Endothelial cell of umbilical vein (primary cell): Measurements from ENCODE around the gene CD300LG. TPM values are rescaled to one million over a fixed set of nuclear protein-coding genes. Genes with fewer than 3 reads are reported as not detected.

Source experiments
- BruUV-seq: library from RNA; stranded (reverse); fragments of 400-500 nt; replicated peaks from 2 replicates; lab custom pipeline; 2021; lab: Mats Ljungman, UMichigan
- CTCF ChIA-PET: fragments of 300-600, 350-600 bp; sonication (Branson Sonifier 250); formaldehyde crosslinking; loops from one replicate; lab custom pipeline; 2021; ENCODE audit warnings: antibody characterized with exemption, inconsistent platforms; lab: Charles Lee
- POLR2A ChIA-PET: fragments of 300-600, 350-600 bp; sonication (Branson Sonifier 250); formaldehyde crosslinking; loops from one replicate; lab custom pipeline; 2021; ENCODE audit warnings: antibody characterized with exemption, inconsistent platforms; lab: Charles Lee
- DNase-seq: peaks from one replicate; pipeline ENCODE4 v3.0.0-alpha.2; 2011; ENCODE audit warnings: low read depth, low spot score
- FAIRE-seq: peaks from 2 replicates; lab custom pipeline; 2011; peaks lifted over from hg19 to GRCh38; lab: Jason Lieb, UNC
- H2AFZ ChIP-seq: 2 replicates; pipeline ENCODE4 v1.6.0; 2012; ENCODE audit warnings: low read depth, low read length, control low read depth, inconsistent platforms
- H3K27ac ChIP-seq: 2 replicates; pipeline ENCODE4 v1.5.1; 2011; ENCODE audit warnings: low read depth, mild to moderate bottlenecking, control low read depth, low read length, moderate library complexity; ENCODE audit not compliant: insufficient read depth
- H3K27me3 ChIP-seq, 2 experiments: 2 replicates each; pipeline versions ENCODE4 v1.6.0 to v1.6.1; 2011; ENCODE audit warnings: low read length in 2 of 2, mixed read lengths in 1 of 2; ENCODE audit not compliant: control insufficient read depth in 2 of 2, insufficient read depth in 2 of 2
- H3K36me3 ChIP-seq, 2 experiments: 2 replicates in 1 of 2; 3 replicates in 1 of 2; pipeline ENCODE4 v1.5.1; 2011; ENCODE audit warnings: low read length in 2 of 2, mild to moderate bottlenecking in 1 of 2, moderate library complexity in 1 of 2; ENCODE audit not compliant: control insufficient read depth in 2 of 2, insufficient read depth in 2 of 2; ENCODE audit errors: extremely low read depth in 1 of 2
- H3K4me1 ChIP-seq: 3 replicates; pipeline ENCODE4 v1.5.1; 2011; ENCODE audit warnings: mild to moderate bottlenecking, low read length; ENCODE audit not compliant: control insufficient read depth, insufficient read depth; ENCODE audit errors: extremely low read depth
- H3K4me2 ChIP-seq: 2 replicates; pipeline ENCODE4 v1.6.1; 2011; ENCODE audit warnings: low read length, control low read depth, mixed read lengths; ENCODE audit not compliant: insufficient read depth
- H3K4me3 ChIP-seq, 3 experiments: fragments of 200-600 bp in 1 of 3; sonication (generic), shearing (Covaris generic) in 1 of 3; replicated peaks in 1 of 3; 2 replicates each; pipeline ENCODE4 v1.5.1; 2011 to 2016; ENCODE audit warnings: control low read depth in 3 of 3, low read length in 3 of 3, mild to moderate bottlenecking in 2 of 3, inconsistent platforms in 1 of 3, low read depth in 1 of 3, moderate library complexity in 1 of 3; ENCODE audit not compliant: insufficient read depth in 1 of 3
- H3K79me2 ChIP-seq: 2 replicates; pipeline ENCODE4 v1.6.0; 2012; ENCODE audit warnings: low read length, inconsistent platforms; ENCODE audit not compliant: control insufficient read depth, insufficient read depth
- H3K9ac ChIP-seq: replicated peaks from 2 replicates; pipeline ENCODE3; 2011; ENCODE audit warnings: low read length, control low read depth; ENCODE audit not compliant: insufficient read depth; ENCODE audit errors: extremely low read depth
- H3K9me1 ChIP-seq: replicated peaks from 3 replicates; pipeline ENCODE4 v1.6.0; 2011; ENCODE audit warnings: mild to moderate bottlenecking, low read length; ENCODE audit not compliant: control insufficient read depth, insufficient read depth; ENCODE audit errors: extremely low read depth
- H3K9me3 ChIP-seq: replicated peaks from 2 replicates; pipeline ENCODE4 v1.5.1; 2012; ENCODE audit warnings: low read length, inconsistent platforms; ENCODE audit not compliant: control insufficient read depth, insufficient read depth
- H4K20me1 ChIP-seq: replicated peaks from 2 replicates; pipeline ENCODE3; 2011; ENCODE audit warnings: mild to moderate bottlenecking, low read length; ENCODE audit not compliant: control insufficient read depth, insufficient read depth; ENCODE audit errors: extremely low read depth
- EZH2 ChIP-seq: IDR thresholded peaks from 2 replicates; pipeline ENCODE4 v1.6.1; 2012; ENCODE audit warnings: borderline replicate concordance, low read depth, mild to moderate bottlenecking, moderate library complexity, low read length, inconsistent platforms; ENCODE audit not compliant: severe bottlenecking
- FOS ChIP-seq: IDR thresholded peaks from 2 replicates; pipeline ENCODE4 v1.6.1; 2011; ENCODE audit warnings: mild to moderate bottlenecking, low read length, moderate library complexity, borderline replicate concordance; ENCODE audit not compliant: insufficient read depth
- GATA2 ChIP-seq: IDR thresholded peaks from 2 replicates; pipeline ENCODE4 v1.7.0; 2011; ENCODE audit warnings: low read depth, mild to moderate bottlenecking, moderate library complexity, mixed read lengths, low read length; ENCODE audit not compliant: insufficient read length, insufficient read depth
- JUN ChIP-seq: IDR thresholded peaks from 2 replicates; pipeline ENCODE4 v1.6.1; 2011; ENCODE audit warnings: borderline replicate concordance, low read depth; ENCODE audit not compliant: insufficient read length, insufficient read depth
- MYC ChIP-seq: IDR thresholded peaks from one replicate; pipeline ENCODE4 v1.6.1; 2011; ENCODE audit warnings: mild to moderate bottlenecking, low read depth, low read length
- POLR2A ChIP-seq: IDR thresholded peaks from 2 replicates; pipeline ENCODE4 v1.6.1; 2012; ENCODE audit warnings: low read depth, mild to moderate bottlenecking, control low read depth, low read length
- POLR2AphosphoS5 ChIP-seq: IDR thresholded peaks from 2 replicates; pipeline ENCODE4 v1.6.1; 2012; ENCODE audit warnings: low read depth, mild to moderate bottlenecking, control low read depth, low read length, moderate library complexity; ENCODE audit not compliant: insufficient read depth
- dilution Hi-C: fragments of 300-500 bp; cut with MboI; formaldehyde crosslinking; loops from one replicate; pipeline ENCODE4 v1.15.0; 2019; ENCODE audit warnings: low sequenced_read_pairs; ENCODE audit not compliant: extremely low pct_ligation_motif_present
- intact Hi-C: fragments of 100-400 bp; cut with micrococcal nuclease; formaldehyde crosslinking; loops from one replicate; pipeline ENCODE4 v1.10.0; 2022
- polyA plus RNA-seq, 4 experiments: library from polyadenylated mRNA; depleted of rRNA in 3 of 4; stranded (reverse) in 3 of 4; unstranded in 1 of 4; fragments of >200 nt; gene quantifications; 2 replicates each; pipeline versions ENCODE4 v1.2.1 to v1.2.3, GENCODE V29; 2011 to 2012; ENCODE audit warnings: missing spikeins in 1 of 4
- total RNA-seq: library from RNA; stranded (reverse); gene quantifications from 2 replicates; pipeline ENCODE4 v1.2.3, GENCODE V29; 2021
- TF ChIP-seq, protein P1 (sequence below), 2 donors: IDR thresholded peaks; 1 replicate in 1 of 2; 2 replicates in 1 of 2; pipeline ENCODE4 v1.5.1; 2011; ENCODE audit warnings: low read length in 2 of 2, mild to moderate bottlenecking in 2 of 2, moderate library complexity in 2 of 2, control low read depth in 1 of 2, inconsistent platforms in 1 of 2, low read depth in 1 of 2; ENCODE audit not compliant: insufficient read depth in 1 of 2; ENCODE audit errors: extremely low read depth in 1 of 2
- TF ChIP-seq, protein P2 (sequence below): IDR thresholded peaks from 2 replicates; pipeline ENCODE4 v1.6.1; 2011; ENCODE audit not compliant: insufficient read depth, insufficient read length

Gene CD300LG
- total and polyA plus RNA-seq, 2 donors (not counting 3 experiments of a cell fraction or from before 2014, with no cell fraction given) = not detected

DNA sequence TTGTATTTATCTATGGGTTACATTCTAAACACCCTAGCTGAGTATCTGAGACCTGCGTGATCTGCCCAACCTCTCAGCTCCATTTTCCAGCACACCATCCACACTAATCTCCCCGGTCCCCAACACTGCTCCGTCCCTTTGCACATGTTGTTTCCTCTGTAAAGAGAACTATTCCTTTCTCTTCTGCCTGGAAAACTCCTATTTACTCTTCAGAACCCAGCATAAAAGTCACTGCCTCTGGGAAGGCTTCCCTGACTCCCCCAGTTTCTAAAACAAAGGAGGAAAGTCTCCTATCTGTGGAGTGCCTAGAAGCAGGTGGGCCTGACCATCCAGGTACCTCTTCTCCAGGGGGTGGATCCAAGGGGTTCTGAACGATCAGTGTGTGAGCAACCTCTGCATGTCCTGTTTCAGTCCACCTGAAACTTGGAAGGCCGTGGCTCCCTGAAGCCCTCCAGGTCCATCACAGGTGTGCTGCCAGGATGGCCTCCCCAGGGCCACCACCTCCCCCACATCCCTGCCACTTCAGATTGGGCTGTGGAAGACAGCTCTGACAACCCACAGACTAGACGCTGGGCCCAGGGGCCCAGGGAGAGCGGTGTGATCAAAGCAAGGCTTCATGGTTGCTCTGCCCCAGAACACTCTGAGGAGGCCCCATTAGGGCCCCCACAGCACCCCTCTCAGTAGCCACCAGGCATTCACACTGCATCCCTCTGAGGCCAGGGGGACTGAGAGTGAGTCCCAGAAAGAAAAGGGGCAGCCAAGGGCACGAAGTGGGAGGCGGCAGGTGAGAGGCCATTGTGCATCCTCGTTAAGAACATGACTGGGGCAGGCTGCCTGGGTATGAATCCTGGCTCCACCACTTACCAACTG, 34.3 kb upstream of the CD300LG start:
- H3K4me2 ChIP-seq = no peak overlapping the region
- dilution Hi-C loops = no loop called here
- no peaks in the 10 kb centered on the region for H4K20me1 ChIP-seq
- H3K4me1 ChIP-seq = peaks cover 14% of the 10 kb centered on the region
- H3K9me3 ChIP-seq = no peaks in the 10 kb centered on the region
- DNase-seq (no peak), FAIRE-seq (no peak)
- H2AFZ ChIP-seq = no peak overlapping the region
- no peak for TF ChIP-seq POLR2A
- no peak for TF ChIP-seq MYC
- TF ChIP-seq GATA2 = no peak
- TF ChIP-seq POLR2AphosphoS5 = no peak
- TF ChIP-seq, protein P1, sequence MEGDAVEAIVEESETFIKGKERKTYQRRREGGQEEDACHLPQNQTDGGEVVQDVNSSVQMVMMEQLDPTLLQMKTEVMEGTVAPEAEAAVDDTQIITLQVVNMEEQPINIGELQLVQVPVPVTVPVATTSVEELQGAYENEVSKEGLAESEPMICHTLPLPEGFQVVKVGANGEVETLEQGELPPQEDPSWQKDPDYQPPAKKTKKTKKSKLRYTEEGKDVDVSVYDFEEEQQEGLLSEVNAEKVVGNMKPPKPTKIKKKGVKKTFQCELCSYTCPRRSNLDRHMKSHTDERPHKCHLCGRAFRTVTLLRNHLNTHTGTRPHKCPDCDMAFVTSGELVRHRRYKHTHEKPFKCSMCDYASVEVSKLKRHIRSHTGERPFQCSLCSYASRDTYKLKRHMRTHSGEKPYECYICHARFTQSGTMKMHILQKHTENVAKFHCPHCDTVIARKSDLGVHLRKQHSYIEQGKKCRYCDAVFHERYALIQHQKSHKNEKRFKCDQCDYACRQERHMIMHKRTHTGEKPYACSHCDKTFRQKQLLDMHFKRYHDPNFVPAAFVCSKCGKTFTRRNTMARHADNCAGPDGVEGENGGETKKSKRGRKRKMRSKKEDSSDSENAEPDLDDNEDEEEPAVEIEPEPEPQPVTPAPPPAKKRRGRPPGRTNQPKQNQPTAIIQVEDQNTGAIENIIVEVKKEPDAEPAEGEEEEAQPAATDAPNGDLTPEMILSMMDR (IDR thresholded peaks at IDR 0.05; ENCODE audit: extremely low read depth in 1 of 2, insufficient read depth in 1 of 2, low read depth in 1 of 2, low read length in 2 of 2) = no peak
- TF ChIP-seq, protein P2, sequence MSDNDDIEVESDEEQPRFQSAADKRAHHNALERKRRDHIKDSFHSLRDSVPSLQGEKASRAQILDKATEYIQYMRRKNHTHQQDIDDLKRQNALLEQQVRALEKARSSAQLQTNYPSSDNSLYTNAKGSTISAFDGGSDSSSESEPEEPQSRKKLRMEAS = no peak
- no peak for TF ChIP-seq EZH2
- TF ChIP-seq FOS = no peak
- no peak for TF ChIP-seq JUN
- H3K9me1 ChIP-seq = no peaks in the 10 kb centered on the region
- no peak overlapping the region for H3K27ac ChIP-seq
- ChIA-PET CTCF (interaction anchor here (1.2 to 1.3 kb wide), 2 partner anchors 9 to 33 kb away, joined by 3 read pairs; no protein-coding TSS in a partner anchor), POLR2A (no interaction called here)
- H3K27me3 ChIP-seq = no peaks in the 10 kb centered on the region
- no peak overlapping the region for H3K9ac ChIP-seq
- H3K36me3 ChIP-seq = peaks cover 2 to 5% of the 10 kb centered on the region in 2 experiments
- H3K4me3 ChIP-seq = no peak overlapping the region
- BruUV-seq = no TSS peak
- intact Hi-C loops = no loop called here
- no peaks in the 10 kb centered on the region for H3K79me2 ChIP-seq
